ENCODE results near the gene RIC8B. TPM values are rescaled to one million over a fixed set of nuclear protein-coding genes. Genes with fewer than 3 reads are reported as not detected.

The RIC8B gene
- total and polyA plus RNA-seq, 2 of the 8 experiments (the other 6 are each of a cell fraction or from before 2014, with no cell fraction given): 8.2 to 25.3 TPM

GRCh38 chr12:106801167-106801708, 26.8 kb downstream of the RIC8B start:
- H3K23ac ChIP-seq (ENCODE audit: insufficient read length): no peak overlapping the region
- POLR2A ChIA-PET (ENCODE audit: partially characterized antibody): interaction anchor here (1.0 to 1.5 kb wide), 4 partner anchors 13 to 46 kb away, joined by 3 to 6 read pairs (median 3); partner anchors contain the start of gene RIC8B
- H2BK120ac ChIP-seq (replicated peaks; ENCODE audit: low read depth, low read length): no peak overlapping the region
- no peak overlapping the region for H2AK5ac ChIP-seq (ENCODE audit: low read depth, low read length)
- H3K27ac ChIP-seq (ENCODE audit: low read depth, low read length): no peak overlapping the region
- no peak overlapping the region for H2BK5ac ChIP-seq (ENCODE audit: low read depth, low read length)
- H3K56ac ChIP-seq (replicated peaks; ENCODE audit: insufficient read length, low read depth, low read length): no peak overlapping the region
- no peak overlapping the region for H4K91ac ChIP-seq (replicated peaks; ENCODE audit: insufficient read length, low read length)
- H2BK12ac ChIP-seq (ENCODE audit: low read depth, low read length): no peak overlapping the region
- DNase-seq (ENCODE audit: low read depth in 1 of 2, low spot score in 2 of 2): no peak
- no peak overlapping the region for H3K18ac ChIP-seq (ENCODE audit: extremely low read depth, low read length)
- CTCF ChIA-PET (ENCODE audit: partially characterized antibody): interaction anchor here (0.9 to 3.4 kb wide), 4 partner anchors 11 to 117 kb away, joined by 3 to 13 read pairs (median 9); no protein-coding TSS in a partner anchor
- no peaks in the 10 kb centered on the region for H3K79me2 ChIP-seq (ENCODE audit: control insufficient read depth in 1 of 2, insufficient read depth in 2 of 2, low read length in 2 of 2)
- H3K9me3 ChIP-seq (ENCODE audit: insufficient read depth in 2 of 2, low read depth in 1 of 2, low read length in 1 of 2): no peaks in the 10 kb centered on the region
- H2BK15ac ChIP-seq (ENCODE audit: low read length): no peak overlapping the region
- H2AFZ ChIP-seq (ENCODE audit: low read length): no peak overlapping the region
- H3K9ac ChIP-seq (replicated peaks in 1 of 4; ENCODE audit: extremely low read depth in 1 of 4, low read depth in 3 of 4, low read length in 3 of 4): no peak overlapping the region
- H3K79me1 ChIP-seq (ENCODE audit: low read depth, low read length): no peaks in the 10 kb centered on the region
- no peak overlapping the region for H3K4me3 ChIP-seq (ENCODE audit: extremely low read depth in 1 of 4, insufficient read depth in 2 of 4, low read depth in 3 of 4, low read length in 4 of 4)
- H3K4me1 ChIP-seq (replicated peaks in 1 of 4; ENCODE audit: control insufficient read depth in 3 of 4, insufficient read depth in 4 of 4, low read length in 3 of 4): no peaks in the 10 kb centered on the region
- no peak overlapping the region for H3K14ac ChIP-seq (ENCODE audit: insufficient read length)
- H4K5ac ChIP-seq (ENCODE audit: insufficient read length, low read depth, low read length): no peak overlapping the region
- H4K20me1 ChIP-seq (replicated peaks in 1 of 2; ENCODE audit: control insufficient read depth in 1 of 2, insufficient read depth in 2 of 2, low read length in 2 of 2): no peaks in the 10 kb centered on the region
- H4K8ac ChIP-seq (ENCODE audit: extremely low read depth, insufficient read depth, low read length): no peak overlapping the region
- H3K4ac ChIP-seq (replicated peaks; ENCODE audit: insufficient read length, low read depth, low read length): no peak overlapping the region
- H2BK20ac ChIP-seq (ENCODE audit: low read length): no peak overlapping the region
- H3K23me2 ChIP-seq (ENCODE audit: low read depth, low read length): no peaks in the 10 kb centered on the region
- WGBS, 2 experiments (ENCODE audit: extremely low coverage in 1 of 2, insufficient coverage in 1 of 2, insufficient read length in 1 of 2, insufficient replicate concordance in 2 of 2, low coverage in 1 of 2, low lambda C conversion rate in 2 of 2, missing lambda C conversion rate in 1 of 2): 81% methylated on average over 1 of the region's 1 CpG; no CpG with 5 or more reads in 1 of the 2 experiments
- H3K36me3 ChIP-seq (ENCODE audit: control insufficient read depth in 2 of 4, insufficient read depth in 4 of 4, low read length in 3 of 4): peaks cover 2 to 10% (median 5%) of the 10 kb centered on the region in 4 experiments; a peak in 4 of 8 replicates
- H3K27me3 ChIP-seq (replicated peaks in 1 of 4; ENCODE audit: control insufficient read depth in 3 of 4, extremely low read depth in 1 of 4, insufficient read depth in 3 of 4, low read length in 3 of 4): no peaks in the 10 kb centered on the region
- H3K4me2 ChIP-seq (ENCODE audit: insufficient read depth in 1 of 2, low read depth in 2 of 2, low read length in 2 of 2): no peak overlapping the region
- FAIRE-seq: no peak
- TF ChIP-seq ZNF274 (IDR thresholded peaks at IDR 0.05; ENCODE audit: borderline replicate concordance, extremely low read depth, low read length): no peak
